ENCODE results near the gene GDF9. TPM values are rescaled to one million over a fixed set of nuclear protein-coding genes. Genes with fewer than 3 reads are reported as not detected.
A peak's percentile ranks its signal among the peaks of the same experiment; 100 is the strongest.

The GDF9 gene
- polyA plus RNA-seq, 3 donors = 1.3 to 2.1 (median 1.7) TPM

- no peak for DNase-seq (ENCODE audit: extremely low read depth in 1 of 11, low read depth in 9 of 11, low spot score in 4 of 11)
Observed at GRCh38 chr5:132825033-132825833, 41.0 kb downstream of the GDF9 start.

DNA sequence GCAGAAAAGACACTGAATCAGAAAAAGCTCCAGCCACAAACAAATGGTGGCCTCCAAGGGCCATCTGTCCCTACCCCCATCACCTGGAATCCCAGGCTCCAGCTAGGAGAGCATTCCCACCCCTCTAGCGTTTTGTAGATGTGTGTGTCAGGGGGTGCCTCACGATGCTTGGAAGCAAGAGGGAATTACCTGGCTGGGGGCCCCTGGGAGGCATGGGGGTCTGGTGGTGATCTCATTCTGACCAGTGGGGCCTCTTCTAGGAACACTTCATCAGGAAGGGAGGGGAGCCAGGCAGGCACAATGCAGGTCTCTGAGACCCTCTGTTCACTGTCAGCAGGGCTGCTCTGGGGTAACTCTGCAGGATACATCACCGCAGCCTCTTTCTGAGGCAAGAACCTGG, 41.8 kb downstream of the GDF9 start:
- DNase-seq (ENCODE audit: extremely low read depth in 1 of 11, low read depth in 9 of 11, low spot score in 4 of 11) = no peak

GRCh38 chr5:132823481-132824050, 42.7 kb downstream of the GDF9 start:
- DNase-seq (ENCODE audit: extremely low read depth in 1 of 11, low read depth in 9 of 11, low spot score in 4 of 11) = no peak

DNA sequence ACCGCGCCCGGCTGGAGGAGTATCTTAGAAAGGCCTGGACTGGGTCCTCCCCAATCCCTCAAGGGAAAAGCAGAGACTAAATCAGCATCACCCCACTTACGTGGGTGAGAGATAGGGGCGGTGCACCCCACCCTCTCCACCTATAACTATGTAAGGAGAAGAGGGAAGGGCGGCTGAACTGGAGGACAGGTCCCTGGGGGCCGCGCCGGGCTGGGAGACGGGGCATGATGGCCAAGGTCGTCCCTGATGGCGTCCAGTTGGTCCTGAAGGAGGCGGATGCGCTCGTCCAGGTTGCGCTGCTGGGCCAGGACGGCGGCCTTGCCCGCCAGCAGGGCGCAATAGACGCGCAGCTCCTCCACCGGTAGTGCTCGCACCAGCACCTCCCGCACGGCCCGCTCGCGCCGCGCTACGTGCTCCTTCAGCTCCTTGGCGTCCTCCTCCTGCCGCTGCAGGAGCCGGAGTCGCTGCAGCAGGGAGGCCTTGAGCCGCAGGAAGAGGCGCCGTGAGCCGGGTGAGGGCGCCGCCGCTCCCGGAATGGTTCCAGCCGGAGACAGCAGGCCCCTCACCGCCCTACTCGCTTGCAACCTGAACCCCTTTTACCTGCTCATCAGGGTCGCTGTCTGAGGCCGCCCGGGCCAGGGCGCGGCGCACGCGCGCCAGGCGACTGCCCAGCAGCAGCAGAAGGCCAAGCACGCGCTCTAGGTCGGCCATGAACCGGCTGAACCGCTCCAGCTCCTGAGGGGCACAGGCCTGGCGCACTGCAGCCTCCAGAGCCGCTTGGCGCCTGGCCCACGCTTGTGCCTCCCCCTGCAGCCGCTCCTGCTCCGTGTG, 43.4 kb downstream of the GDF9 start:
- DNase-seq (ENCODE audit: extremely low read depth in 1 of 11, low read depth in 9 of 11, low spot score in 4 of 11) = no peak

GRCh38 chr5:132821791-132822190, 44.5 kb downstream of the GDF9 start:
- DNase-seq (ENCODE audit: extremely low read depth in 1 of 11, low read depth in 9 of 11, low spot score in 4 of 11) = no peak

DNA sequence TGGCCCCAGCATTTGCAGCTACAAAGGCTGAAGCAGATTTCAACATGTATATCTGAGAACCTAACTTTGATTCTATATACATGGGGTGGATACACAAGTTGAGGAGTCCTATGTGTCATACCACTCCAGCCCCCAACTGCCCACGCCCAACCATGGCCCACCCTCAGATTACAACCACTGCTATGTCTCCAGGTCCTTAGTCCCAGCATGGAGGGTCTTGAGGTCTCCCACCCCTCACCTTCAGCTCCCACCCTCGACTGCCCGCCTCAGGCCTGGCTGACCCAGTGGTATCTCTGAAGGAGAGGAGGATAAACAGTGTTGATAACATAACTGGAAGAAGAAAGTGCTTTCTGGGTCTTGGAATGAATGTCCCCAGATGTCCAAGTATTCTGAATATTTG, 44.9 kb downstream of the GDF9 start:
- no peak for DNase-seq (ENCODE audit: extremely low read depth in 1 of 11, low read depth in 9 of 11, low spot score in 4 of 11)

DNA sequence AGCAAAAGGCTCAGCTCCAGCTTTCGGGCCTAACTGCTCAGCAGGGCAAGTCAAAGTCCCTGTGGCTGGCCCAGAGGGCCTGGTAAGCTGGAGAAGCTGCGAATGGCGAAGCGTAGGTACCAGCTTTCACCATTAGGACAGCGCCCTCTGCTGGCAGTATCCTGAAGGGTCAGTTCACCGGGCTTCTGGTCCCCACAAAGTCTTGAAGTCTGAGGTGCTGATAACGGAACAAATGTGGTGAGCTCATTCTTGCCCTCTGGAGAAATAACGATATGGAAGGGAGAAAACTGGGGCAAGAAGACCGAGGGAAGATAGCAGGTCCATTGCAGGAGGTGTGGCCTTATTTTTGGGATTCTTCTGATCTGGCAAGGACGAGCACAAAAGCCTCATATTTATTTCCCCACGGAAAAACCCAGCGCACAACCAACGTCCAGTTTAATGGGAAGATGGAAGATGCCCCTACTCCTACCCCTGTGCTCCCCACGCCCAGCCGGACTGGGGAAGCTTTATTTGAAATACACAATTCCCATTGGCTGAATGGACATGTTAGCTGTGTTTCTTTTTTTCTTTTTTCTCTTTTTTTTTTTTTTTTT, 46.0 kb downstream of the GDF9 start:
- peak in 10 of 11 donors; percentile 76 to 93 (median 85) for DNase-seq (ENCODE audit: extremely low read depth in 1 of 11, low read depth in 9 of 11, low spot score in 4 of 11)

GRCh38 chr5:132819468-132819867, 46.8 kb downstream of the GDF9 start:
- DNase-seq (ENCODE audit: extremely low read depth in 1 of 11, low read depth in 9 of 11, low spot score in 4 of 11) = no peak

DNA sequence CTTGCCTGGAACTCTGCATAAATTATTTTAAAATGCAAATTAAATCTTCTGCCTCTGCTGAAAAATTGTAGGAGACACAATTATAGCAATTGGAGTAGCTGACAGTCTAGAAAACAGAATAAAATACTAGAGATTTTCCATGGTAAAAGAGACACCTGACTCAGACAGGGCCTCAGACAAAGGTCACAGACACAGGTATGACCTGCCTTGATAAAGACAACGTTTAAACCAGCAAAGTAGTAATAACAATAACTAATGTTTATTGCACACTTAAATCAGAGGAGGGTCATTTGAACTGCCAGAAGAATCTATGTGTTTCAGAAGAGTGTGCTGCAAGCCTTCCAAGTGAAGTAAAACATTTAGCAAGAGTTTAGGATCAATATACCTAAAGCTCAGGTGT, 49.3 kb downstream of the GDF9 start:
- DNase-seq (ENCODE audit: extremely low read depth in 1 of 11, low read depth in 9 of 11, low spot score in 4 of 11) = no peak

DNA sequence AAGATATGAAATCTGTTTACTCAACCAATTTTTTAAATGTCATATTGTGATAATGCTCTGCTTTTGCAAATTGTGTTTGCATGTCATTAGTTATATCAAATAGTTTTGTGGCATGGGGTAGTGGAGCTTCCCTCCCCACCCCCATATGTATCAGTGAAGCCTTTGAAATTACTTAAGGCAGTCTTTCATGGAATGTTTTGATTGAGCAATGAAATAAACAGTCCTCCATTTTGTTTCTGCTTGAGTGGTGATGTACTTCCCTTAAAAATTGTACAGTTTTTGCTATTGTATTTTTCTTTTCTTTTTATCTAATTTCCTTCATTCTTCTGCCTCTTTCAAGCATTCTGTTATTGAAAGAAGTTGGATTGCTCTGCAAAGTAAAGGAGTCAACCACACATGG, 49.7 kb downstream of the GDF9 start:
- no peak for DNase-seq (ENCODE audit: extremely low read depth in 1 of 11, low read depth in 9 of 11, low spot score in 4 of 11)

- DNase-seq (ENCODE audit: extremely low read depth in 1 of 11, low read depth in 9 of 11, low spot score in 4 of 11) = no peak
Observed at GRCh38 chr5:132816083-132816482, 50.2 kb downstream of the GDF9 start.

DNA sequence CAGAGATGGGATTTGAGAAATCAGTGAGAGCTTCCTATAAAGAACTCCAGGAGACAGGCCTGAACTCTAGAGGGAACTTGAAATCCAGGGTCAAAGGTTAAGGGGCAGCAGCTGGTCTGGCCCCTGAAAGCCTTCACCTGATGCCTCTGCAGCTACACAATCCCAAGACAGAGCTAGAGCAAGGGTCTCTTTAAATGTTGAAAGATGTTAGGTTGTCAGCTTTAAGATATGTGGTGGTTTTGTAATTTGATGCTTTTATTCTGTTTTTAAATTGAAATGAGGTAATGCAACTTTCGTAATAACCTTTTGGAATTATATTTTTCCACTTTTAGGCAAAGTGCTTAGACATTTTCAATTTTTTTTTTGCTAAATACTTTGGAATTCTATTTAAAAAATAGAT, 50.8 kb downstream of the GDF9 start:
- DNase-seq (ENCODE audit: extremely low read depth in 1 of 11, low read depth in 9 of 11, low spot score in 4 of 11) = no peak

DNA sequence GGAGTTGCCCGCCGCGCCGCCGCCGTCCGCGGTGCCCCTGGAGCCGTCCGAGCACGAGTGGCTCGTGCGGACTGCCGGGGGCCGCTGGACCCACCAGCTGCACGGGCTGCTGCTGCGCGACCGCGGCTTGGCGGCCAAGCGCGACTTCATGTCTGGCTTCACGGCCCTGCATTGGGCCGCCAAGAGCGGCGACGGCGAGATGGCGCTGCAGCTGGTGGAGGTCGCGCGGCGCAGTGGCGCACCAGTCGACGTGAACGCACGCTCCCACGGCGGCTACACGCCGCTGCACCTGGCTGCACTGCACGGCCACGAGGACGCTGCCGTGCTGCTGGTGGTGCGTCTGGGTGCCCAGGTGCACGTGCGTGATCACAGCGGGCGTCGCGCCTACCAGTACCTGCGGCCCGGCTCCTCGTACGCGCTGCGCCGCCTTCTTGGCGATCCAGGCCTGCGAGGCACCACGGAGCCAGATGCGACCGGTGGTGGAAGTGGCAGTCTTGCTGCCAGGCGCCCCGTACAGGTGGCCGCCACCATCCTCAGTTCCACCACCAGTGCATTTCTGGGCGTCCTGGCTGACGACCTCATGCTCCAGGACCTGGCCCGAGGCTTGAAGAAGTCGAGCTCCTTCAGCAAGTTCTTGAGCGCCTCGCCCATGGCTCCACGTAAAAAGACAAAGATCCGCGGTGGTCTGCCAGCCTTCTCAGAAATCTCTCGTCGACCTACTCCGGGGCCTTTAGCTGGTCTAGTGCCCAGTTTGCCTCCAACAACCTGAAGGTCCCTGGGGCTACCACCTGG, 51.6 kb downstream of the GDF9 start:
- no peak for DNase-seq (ENCODE audit: extremely low read depth in 1 of 11, low read depth in 9 of 11, low spot score in 4 of 11)

DNA sequence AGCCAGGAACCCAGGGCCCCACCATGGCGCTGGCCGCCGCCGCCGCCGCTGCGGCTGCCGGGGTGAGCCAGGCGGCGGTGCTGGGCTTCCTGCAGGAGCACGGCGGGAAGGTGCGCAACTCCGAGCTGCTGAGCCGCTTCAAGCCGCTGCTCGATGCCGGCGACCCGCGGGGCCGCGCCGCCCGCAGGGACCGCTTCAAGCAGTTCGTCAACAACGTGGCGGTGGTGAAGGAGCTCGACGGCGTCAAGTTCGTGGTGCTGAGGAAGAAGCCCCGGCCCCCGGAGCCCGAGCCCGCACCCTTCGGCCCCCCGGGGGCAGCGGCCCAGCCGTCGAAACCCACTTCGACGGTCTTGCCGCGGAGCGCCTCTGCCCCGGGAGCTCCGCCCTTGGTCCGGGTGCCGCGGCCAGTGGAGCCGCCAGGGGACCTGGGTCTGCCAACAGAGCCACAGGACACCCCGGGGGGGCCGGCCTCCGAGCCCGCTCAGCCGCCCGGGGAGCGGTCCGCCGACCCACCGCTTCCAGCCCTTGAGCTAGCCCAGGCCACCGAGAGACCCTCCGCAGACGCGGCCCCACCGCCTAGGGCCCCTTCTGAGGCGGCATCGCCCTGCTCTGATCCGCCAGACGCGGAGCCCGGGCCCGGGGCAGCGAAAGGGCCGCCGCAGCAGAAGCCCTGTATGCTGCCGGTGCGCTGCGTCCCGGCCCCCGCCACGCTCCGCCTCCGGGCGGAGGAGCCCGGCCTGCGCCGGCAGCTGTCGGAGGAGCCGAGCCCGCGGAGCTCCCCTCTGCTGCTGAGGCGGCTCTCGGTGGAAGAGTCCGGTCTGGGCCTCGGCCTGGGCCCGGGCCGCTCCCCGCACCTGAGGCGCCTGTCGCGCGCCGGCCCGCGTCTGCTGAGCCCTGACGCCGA, 52.4 kb downstream of the GDF9 start:
- DNase-seq (ENCODE audit: extremely low read depth in 1 of 11, low read depth in 9 of 11, low spot score in 4 of 11) = no peak

GRCh38 chr5:132812781-132813598, 53.3 kb downstream of the GDF9 start, which contains the start of gene SOWAHA:
Gene SOWAHA, plus strand, starts transcription at chr5:132813302. Its CDS starts 320 bp downstream, at chr5:132813622.
- DNase-seq (ENCODE audit: extremely low read depth in 1 of 11, low read depth in 9 of 11, low spot score in 4 of 11) = no peak

GRCh38 chr5:132812123-132812765, 54.0 kb downstream of the GDF9 start:
- no peak for DNase-seq (ENCODE audit: extremely low read depth in 1 of 11, low read depth in 9 of 11, low spot score in 4 of 11)

All from renal cortex interstitium (tissue), 11 donors.